ENCODE data around the gene KCNIP1. TPM values are rescaled to one million over a fixed set of nuclear protein-coding genes. Genes with fewer than 3 reads are reported as not detected.

KCNIP1 gene
- total RNA-seq, 4 donors from 2014 or later: not detected

- TF ChIP-seq POLR2A (IDR thresholded peaks at IDR 0.05): no peak
- TF ChIP-seq, protein P1, sequence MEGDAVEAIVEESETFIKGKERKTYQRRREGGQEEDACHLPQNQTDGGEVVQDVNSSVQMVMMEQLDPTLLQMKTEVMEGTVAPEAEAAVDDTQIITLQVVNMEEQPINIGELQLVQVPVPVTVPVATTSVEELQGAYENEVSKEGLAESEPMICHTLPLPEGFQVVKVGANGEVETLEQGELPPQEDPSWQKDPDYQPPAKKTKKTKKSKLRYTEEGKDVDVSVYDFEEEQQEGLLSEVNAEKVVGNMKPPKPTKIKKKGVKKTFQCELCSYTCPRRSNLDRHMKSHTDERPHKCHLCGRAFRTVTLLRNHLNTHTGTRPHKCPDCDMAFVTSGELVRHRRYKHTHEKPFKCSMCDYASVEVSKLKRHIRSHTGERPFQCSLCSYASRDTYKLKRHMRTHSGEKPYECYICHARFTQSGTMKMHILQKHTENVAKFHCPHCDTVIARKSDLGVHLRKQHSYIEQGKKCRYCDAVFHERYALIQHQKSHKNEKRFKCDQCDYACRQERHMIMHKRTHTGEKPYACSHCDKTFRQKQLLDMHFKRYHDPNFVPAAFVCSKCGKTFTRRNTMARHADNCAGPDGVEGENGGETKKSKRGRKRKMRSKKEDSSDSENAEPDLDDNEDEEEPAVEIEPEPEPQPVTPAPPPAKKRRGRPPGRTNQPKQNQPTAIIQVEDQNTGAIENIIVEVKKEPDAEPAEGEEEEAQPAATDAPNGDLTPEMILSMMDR (IDR thresholded peaks at IDR 0.05): no peak
- H3K4me3 ChIP-seq: no peak overlapping the region
- intact Hi-C loops (cut with DNase I): no loop called here
- no peak for DNase-seq
- H3K9me3 ChIP-seq: no peaks in the 10 kb centered on the region
- H3K4me1 ChIP-seq: no peaks in the 10 kb centered on the region
- no peaks in the 10 kb centered on the region for H3K36me3 ChIP-seq
- H3K27ac ChIP-seq: no peak overlapping the region
- WGBS, 2 donors: 76 to 79% methylated on average over 4 to 5 of the region's 5 CpGs
- peaks cover 0 to 30% (median 0%) of the 10 kb centered on the region in 4 donors for H3K27me3 ChIP-seq
Measured at GRCh38 chr5:170533383-170533782, 29.6 kb downstream of the KCNIP1 start.

- intact Hi-C loops (cut with DNase I): no loop called here
- H3K4me1 ChIP-seq: no peaks in the 10 kb centered on the region
- TF ChIP-seq, protein P1 (IDR thresholded peaks at IDR 0.05): no peak
- no peak for TF ChIP-seq POLR2A (IDR thresholded peaks at IDR 0.05)
- no peak for DNase-seq
- H3K4me3 ChIP-seq: no peak overlapping the region
- no peak overlapping the region for H3K27ac ChIP-seq
- peaks cover 0 to 30% (median 0%) of the 10 kb centered on the region in 4 donors for H3K27me3 ChIP-seq
- WGBS, 2 donors: 19 to 31% methylated on average over 2 of the region's 2 CpGs
- no peaks in the 10 kb centered on the region for H3K9me3 ChIP-seq
- H3K36me3 ChIP-seq: no peaks in the 10 kb centered on the region
Measured at GRCh38 chr5:170534177-170534576, 30.4 kb downstream of the KCNIP1 start.

DNA sequence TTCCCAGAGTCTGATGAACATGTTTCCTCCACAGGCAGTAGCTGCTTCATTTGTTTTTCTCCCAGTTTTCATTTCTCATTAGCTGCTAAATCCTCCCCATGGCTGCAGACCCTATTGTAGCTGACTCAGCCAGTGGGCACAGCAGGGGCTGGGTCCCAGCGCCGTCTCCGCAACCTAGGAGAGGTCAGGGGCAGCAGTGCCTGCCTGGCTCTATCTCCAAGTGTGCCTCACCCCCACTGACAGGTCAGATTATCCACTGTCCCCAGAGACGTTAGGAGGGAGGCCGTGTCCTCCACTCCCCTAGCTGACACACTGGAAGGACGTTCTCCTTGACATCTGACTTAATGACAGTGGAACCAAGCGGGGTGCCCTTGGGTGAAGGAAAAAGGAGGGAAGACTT is 31.1 kb downstream of the KCNIP1 start:
- 71 to 100% methylated on average over 5 to 6 of the region's 7 CpGs for WGBS, 2 donors
- TF ChIP-seq, protein P1 (IDR thresholded peaks at IDR 0.05): no peak
- no peak for TF ChIP-seq POLR2A (IDR thresholded peaks at IDR 0.05)
- DNase-seq: no peak

DNA sequence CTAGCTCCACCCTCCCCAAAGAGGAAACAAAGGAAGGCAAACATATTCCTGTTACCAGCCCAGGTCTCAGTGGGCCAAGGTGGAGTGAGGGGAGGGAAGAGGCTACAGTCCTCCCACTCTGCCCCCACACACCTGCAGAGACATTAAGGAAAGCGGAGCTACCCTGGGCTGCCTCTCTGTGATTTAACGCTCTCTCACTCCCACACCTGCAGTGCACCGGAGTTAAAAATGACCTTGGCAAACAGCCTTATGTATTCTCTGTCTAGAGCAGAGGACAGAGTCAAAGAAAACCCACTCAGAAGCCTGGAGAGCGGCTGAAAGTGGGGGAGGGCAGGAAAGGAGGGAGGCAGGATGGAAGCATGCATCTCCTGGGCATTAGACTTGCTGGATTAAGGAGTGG is 32.7 kb downstream of the KCNIP1 start:
- peaks cover 0 to 26% (median 0%) of the 10 kb centered on the region in 4 donors for H3K27me3 ChIP-seq
- H3K9me3 ChIP-seq: no peaks in the 10 kb centered on the region
- WGBS, 2 donors: 58 to 67% methylated on average over 1 to 2 of the region's 4 CpGs
- no peaks in the 10 kb centered on the region for H3K4me1 ChIP-seq
- no peak overlapping the region for H3K4me3 ChIP-seq
- H3K27ac ChIP-seq: no peak overlapping the region
- DNase-seq: no peak
- intact Hi-C loops (cut with DNase I): no loop called here
- H3K36me3 ChIP-seq: no peaks in the 10 kb centered on the region
- TF ChIP-seq, protein P1 (IDR thresholded peaks at IDR 0.05): no peak
- TF ChIP-seq POLR2A (IDR thresholded peaks at IDR 0.05): no peak

More for the DNA sequence above, 31.1 kb downstream of the KCNIP1 start:
- H3K4me1 ChIP-seq: no peaks in the 10 kb centered on the region
- H3K4me3 ChIP-seq: no peak overlapping the region
- H3K27me3 ChIP-seq: peaks cover 0 to 30% (median 0%) of the 10 kb centered on the region in 4 donors
- intact Hi-C loops (cut with DNase I): no loop called here
- H3K27ac ChIP-seq: no peak overlapping the region
- no peaks in the 10 kb centered on the region for H3K36me3 ChIP-seq
- H3K9me3 ChIP-seq: no peaks in the 10 kb centered on the region

GRCh38 chr5:170537451-170538095 is 33.8 kb downstream of the KCNIP1 start:
- Histone ChIP-seq H3K9me3 (no peaks in the 10 kb centered on the region), H3K27me3 (peaks cover 0 to 26% (median 0%) of the 10 kb centered on the region in 4 donors), H3K36me3 (no peaks in the 10 kb centered on the region), H3K4me3 (no peak overlapping the region), H3K27ac (no peak overlapping the region), H3K4me1 (no peaks in the 10 kb centered on the region)
- intact Hi-C loops (cut with DNase I): no loop called here
- WGBS, 2 donors: 68 to 79% methylated on average over 7 to 8 of the region's 8 CpGs
- TF ChIP-seq POLR2A (IDR thresholded peaks at IDR 0.05): no peak
- TF ChIP-seq, protein P1 (IDR thresholded peaks at IDR 0.05): no peak
- DNase-seq: no peak

Data from esophagus squamous epithelium (tissue), 5 donors.